Measurements from ENCODE around the gene SEZ6L. TPM values are rescaled to one million over a fixed set of nuclear protein-coding genes. Genes with fewer than 3 reads are reported as not detected.

The SEZ6L gene
- total RNA-seq, 2 donors from 2014 or later: 0.07 to 0.12 TPM

GRCh38 chr22:26143806-26144325 lies 25.4 kb upstream of the SEZ6L start:
- no peaks in the 10 kb centered on the region for H3K4me1 ChIP-seq
- no peak overlapping the region for H3K4me3 ChIP-seq
- TF ChIP-seq CTCF (IDR thresholded peaks at IDR 0.05): no peak
- no peaks in the 10 kb centered on the region for H3K27me3 ChIP-seq
- no peaks in the 10 kb centered on the region for H3K9me3 ChIP-seq
- no peaks in the 10 kb centered on the region for H3K36me3 ChIP-seq
- no peak for DNase-seq (ENCODE audit: low spot score)
- H3K27ac ChIP-seq: no peak overlapping the region

- Histone ChIP-seq H3K36me3 (no peaks in the 10 kb centered on the region), H3K4me3 (no peak overlapping the region), H3K9me3 (peaks cover 0 to 4% of the 10 kb centered on the region in 2 donors), H3K27ac (no peak overlapping the region), H3K4me1 (no peaks in the 10 kb centered on the region), H3K27me3 (no peaks in the 10 kb centered on the region)
- TF ChIP-seq CTCF (IDR thresholded peaks at IDR 0.05): no peak
- DNase-seq (ENCODE audit: low spot score): no peak
Observed at GRCh38 chr22:26159886-26160285, 9.4 kb upstream of the SEZ6L start.

GRCh38 chr22:26161746-26162145 lies 7.5 kb upstream of the SEZ6L start:
- no peak for DNase-seq (ENCODE audit: low spot score)
- no peaks in the 10 kb centered on the region for H3K27me3 ChIP-seq
- no peak for TF ChIP-seq CTCF (IDR thresholded peaks at IDR 0.05)

GRCh38 chr22:26162926-26163325 lies 6.3 kb upstream of the SEZ6L start:
- H3K27me3 ChIP-seq: no peaks in the 10 kb centered on the region
- no peak for DNase-seq (ENCODE audit: low spot score)
- TF ChIP-seq CTCF (IDR thresholded peaks at IDR 0.05): no peak

More at GRCh38 chr22:26161746-26162145, 7.5 kb upstream of the SEZ6L start:
- no peak overlapping the region for H3K4me3 ChIP-seq
- H3K9me3 ChIP-seq: peaks cover 0 to 4% of the 10 kb centered on the region in 2 donors
- H3K4me1 ChIP-seq: no peaks in the 10 kb centered on the region
- H3K36me3 ChIP-seq: no peaks in the 10 kb centered on the region
- no peak overlapping the region for H3K27ac ChIP-seq

GRCh38 chr22:26164174-26164573 lies 5.1 kb upstream of the SEZ6L start:
- H3K36me3 ChIP-seq: no peaks in the 10 kb centered on the region
- H3K4me1 ChIP-seq: peaks cover 0 to 8% of the 10 kb centered on the region in 2 donors
- no peak for DNase-seq (ENCODE audit: low spot score)
- no peaks in the 10 kb centered on the region for H3K9me3 ChIP-seq
- no peak overlapping the region for H3K27ac ChIP-seq
- no peak for TF ChIP-seq CTCF (IDR thresholded peaks at IDR 0.05)
- H3K4me3 ChIP-seq: no peak overlapping the region
- no peaks in the 10 kb centered on the region for H3K27me3 ChIP-seq

More at GRCh38 chr22:26162926-26163325, 6.3 kb upstream of the SEZ6L start:
- Histone ChIP-seq H3K9me3 (peaks cover 0 to 4% of the 10 kb centered on the region in 2 donors), H3K4me3 (no peak overlapping the region), H3K4me1 (no peaks in the 10 kb centered on the region), H3K36me3 (no peaks in the 10 kb centered on the region), H3K27ac (no peak overlapping the region)

- no peak for TF ChIP-seq CTCF (IDR thresholded peaks at IDR 0.05)
- no peaks in the 10 kb centered on the region for H3K9me3 ChIP-seq
- peaks cover 0 to 21% of the 10 kb centered on the region in 2 donors for H3K4me1 ChIP-seq
- H3K27me3 ChIP-seq: peaks cover 0 to 6% of the 10 kb centered on the region in 2 donors
- H3K27ac ChIP-seq: no peak overlapping the region
- H3K4me3 ChIP-seq: no peak overlapping the region
- no peak for DNase-seq (ENCODE audit: low spot score)
- no peaks in the 10 kb centered on the region for H3K36me3 ChIP-seq
Observed at GRCh38 chr22:26168330-26168851, 871 bp upstream of the SEZ6L start.
